GM19324 (cell line): ENCODE results near the gene NBR1.
"Not testable (repeated sequence)": the region's sequence is repeated elsewhere in the genome, so short reads cannot be mapped to it uniquely, and the experiment has no call there.

Experiments used
- ATAC-seq: cut with Tn5 transposase; IDR thresholded peaks from one replicate; pipeline ENCODE4 v1.9.1; 2021; ENCODE audit warnings: mild to moderate bottlenecking, moderate library complexity; ENCODE audit not compliant: unreplicated experiment, low FRiP score

NBR1 gene

GRCh38 chr17:43240596-43241352 is 69.8 kb downstream of the NBR1 start:
- not testable (repeated sequence) for ATAC-seq

GRCh38 chr17:43246456-43246855 is 75.4 kb downstream of the NBR1 start:
- ATAC-seq: not testable (repeated sequence)
